ENCODE data around the gene BCR.

BCR gene

DNA sequence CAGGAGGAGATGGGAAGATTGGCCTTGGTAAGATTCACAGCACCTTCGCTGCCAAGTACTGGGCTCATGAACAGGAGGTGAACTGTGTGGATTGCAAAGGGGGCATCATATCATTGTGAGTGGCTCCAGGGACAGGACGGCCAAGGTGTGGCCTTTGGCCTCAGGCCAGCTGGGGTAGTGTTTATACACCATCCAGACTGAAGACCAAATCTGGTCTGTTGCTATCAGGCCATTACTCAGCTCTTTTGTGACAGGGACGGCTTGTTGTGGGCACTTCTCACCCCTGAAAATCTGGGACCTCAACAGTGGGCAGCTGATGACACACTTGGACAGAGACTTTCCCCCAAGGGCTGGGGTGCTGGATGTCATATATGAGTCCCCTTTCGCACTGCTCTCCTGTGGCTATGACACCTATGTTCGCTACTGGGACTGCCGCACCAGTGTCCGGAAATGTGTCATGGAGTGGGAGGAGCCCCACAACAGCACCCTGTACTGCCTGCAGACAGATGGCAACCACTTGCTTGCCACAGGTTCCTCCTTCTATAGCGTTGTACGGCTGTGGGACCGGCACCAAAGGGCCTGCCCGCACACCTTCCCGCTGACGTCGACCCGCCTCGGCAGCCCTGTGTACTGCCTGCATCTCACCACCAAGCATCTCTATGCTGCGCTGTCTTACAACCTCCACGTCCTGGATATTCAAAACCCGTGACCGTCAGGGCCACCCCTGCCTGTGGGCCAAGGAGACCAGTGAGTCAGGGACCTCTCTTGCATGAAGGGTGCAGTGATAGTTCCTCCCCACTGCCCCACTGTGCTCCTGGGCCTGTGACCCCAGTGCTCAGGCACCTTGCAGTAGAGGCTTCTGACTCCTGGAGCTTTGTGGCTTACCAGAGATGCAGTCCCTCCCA lies 83.6 kb downstream of the BCR start:
- no peak for DNase-seq

- DNase-seq = no peak
Measured at GRCh38 chr22:23264610-23265367, 84.5 kb downstream of the BCR start.

DNA sequence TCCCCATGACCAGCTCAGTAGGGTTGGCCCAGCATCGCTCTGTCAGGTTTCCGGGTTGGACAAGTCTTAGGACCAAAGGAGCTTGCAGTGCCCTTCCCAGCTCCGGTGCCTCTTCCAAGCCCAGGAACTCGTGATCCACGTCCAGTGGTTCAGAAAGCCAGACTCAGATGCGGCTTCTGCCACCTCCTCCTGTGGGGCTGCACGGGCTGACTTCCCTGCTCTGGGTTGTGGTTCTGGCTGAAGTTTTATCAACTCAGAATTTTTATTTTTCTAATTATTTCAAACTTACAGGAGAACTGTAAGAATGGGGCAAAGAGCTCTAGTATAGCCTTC lies 85.0 kb downstream of the BCR start:
- DNase-seq = no peak

- no peak for DNase-seq
Measured at GRCh38 chr22:23266780-23267179, 86.5 kb downstream of the BCR start.

- DNase-seq = no peak
Measured at GRCh38 chr22:23267226-23268043, 87.1 kb downstream of the BCR start.

DNA sequence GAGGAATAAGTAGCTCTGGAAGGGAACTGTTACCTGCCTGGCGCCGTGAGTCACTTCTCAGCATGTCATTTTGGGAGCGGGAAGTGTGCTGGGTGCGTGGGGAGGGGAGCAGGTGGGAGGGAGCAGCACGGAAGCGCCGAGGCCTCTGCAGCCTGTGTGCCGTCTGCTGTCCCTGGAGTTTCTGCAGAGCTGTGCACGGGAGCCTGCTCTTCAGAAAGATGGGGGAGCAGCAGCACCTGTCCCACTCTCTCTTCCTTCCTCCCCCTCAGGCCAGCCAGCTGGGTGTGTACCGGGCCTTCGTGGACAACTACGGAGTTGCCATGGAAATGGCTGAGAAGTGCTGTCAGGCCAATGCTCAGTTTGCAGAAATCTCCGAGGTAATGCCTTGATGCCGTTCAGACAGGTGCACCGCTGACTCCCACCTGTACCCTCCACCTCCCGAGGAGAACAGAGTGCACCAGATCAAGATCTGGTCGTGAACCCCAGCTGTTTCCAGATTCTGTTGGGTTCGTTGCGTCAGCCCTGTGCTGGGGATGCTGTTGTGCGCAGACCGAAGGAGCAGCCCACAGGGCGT lies 87.9 kb downstream of the BCR start:
- no peak for DNase-seq

GRCh38 chr22:23268877-23269276 lies 88.6 kb downstream of the BCR start:
- no peak for DNase-seq

- DNase-seq = no peak
Measured at GRCh38 chr22:23269441-23270211, 89.3 kb downstream of the BCR start.

DNA sequence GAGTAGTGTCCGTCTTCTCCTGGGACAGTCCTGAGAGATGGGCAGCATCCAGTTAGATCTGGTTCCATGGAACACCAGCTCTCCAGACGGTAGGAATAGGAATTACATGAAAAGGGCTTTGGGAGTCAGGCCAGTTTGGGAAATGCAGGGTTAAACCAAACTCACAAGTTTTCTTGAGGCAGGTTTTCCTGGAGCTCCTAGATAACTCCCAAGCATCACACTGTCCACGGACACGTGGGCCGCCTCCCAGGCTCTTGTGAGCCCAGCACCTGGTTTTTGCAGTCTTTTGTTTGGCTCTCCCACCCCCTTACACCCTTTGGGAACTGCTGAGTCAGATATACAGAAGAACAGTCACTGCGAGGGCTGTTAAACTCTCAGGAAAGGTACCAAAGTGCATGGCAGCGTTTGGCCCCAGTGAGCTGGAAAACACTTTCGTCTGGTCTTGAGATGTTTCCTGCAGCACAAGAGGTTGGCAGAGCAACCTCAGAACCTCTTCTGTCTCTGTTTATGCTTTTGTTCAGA lies 90.0 kb downstream of the BCR start:
- DNase-seq = no peak

DNA sequence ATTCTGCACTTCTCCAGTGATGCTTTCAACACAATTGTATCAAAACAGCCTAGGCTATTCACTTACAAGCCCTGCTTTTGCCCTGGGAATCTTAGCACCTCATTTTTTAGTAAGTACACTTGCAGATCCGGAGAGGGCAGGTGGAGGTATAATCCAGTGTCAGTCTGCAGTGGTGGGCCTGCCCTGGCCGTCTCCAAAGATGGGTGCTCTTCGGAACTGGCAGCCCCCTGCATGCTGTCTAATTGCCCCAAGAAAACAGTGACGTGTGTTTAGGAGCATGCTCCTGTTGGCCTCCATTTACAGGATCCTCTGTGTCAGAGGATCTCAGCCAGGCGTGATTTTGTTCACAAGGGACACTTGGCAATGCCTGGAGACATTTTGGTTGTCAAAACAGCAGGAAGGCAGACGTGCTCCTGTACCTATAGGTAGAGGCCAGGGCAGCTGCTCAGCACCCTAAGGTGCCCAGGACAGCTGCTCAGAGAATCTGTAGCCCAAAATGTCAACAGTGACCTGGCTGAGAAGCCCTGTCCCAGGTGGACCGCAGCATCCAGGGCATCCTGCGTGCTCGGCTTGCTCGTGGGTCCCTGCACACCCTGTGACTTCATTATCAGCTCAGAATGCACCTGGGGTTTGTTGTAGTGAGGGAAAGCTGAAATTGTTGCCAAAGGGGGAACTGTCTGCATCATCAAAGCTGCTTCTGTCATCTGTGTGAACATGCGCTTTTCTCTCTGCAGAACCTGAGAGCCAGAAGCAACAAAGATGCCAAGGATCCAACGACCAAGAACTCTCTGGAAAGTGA lies 90.7 kb downstream of the BCR start:
- no peak for DNase-seq

DNA sequence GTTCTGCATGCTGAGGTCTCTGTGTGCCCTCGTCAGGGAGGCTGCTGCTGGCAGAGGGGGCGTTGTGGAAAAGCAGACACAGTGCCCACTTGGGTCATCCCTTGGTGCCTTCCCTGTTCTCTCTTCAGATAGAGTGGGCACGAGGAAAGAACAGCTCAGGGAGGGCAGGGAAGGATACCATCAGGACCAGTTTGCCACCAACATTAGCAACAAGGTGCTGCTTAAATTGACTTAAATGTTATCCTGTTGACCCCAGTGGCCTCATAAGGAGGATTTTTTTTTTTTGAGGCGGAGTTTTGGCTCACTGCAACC lies 91.2 kb downstream of the BCR start:
- DNase-seq = no peak

GRCh38 chr22:23272371-23272770 lies 92.1 kb downstream of the BCR start:
- no peak for DNase-seq

- no peak for DNase-seq
Measured at GRCh38 chr22:23272834-23273233, 92.5 kb downstream of the BCR start.

DNA sequence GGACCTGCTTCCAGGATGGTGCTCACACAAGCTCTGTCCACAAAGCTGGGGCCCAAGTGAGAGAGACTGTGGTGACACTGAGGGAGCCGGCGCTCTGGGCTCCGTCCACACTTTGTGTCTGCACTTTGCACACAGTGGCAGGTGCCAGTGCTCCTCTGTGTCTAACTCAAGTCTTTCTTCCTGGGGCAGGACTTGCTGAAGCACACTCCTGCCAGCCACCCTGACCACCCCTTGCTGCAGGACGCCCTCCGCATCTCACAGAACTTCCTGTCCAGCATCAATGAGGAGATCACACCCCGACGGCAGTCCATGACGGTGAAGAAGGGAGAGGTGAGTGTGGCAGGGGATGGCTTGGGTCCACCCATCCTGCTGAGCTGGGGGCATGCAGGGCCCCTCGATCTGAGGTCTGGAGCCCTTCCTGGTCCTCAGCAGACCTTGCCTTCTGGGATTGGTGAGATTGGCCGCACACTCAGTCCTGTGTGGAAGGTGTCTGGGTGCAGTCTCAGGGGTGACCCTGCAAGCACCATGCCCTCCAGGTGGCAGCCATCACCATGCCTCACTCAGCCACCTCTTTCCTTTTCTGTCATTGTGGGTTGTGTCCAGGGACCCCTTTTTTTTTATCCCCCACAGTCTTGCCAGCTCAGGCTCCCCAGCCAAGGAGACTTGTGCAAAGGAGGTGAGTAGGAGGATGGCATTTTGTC lies 93.3 kb downstream of the BCR start:
- no peak for DNase-seq

GRCh38 chr22:23274146-23274526 lies 93.8 kb downstream of the BCR start:
- no peak for DNase-seq

DNA sequence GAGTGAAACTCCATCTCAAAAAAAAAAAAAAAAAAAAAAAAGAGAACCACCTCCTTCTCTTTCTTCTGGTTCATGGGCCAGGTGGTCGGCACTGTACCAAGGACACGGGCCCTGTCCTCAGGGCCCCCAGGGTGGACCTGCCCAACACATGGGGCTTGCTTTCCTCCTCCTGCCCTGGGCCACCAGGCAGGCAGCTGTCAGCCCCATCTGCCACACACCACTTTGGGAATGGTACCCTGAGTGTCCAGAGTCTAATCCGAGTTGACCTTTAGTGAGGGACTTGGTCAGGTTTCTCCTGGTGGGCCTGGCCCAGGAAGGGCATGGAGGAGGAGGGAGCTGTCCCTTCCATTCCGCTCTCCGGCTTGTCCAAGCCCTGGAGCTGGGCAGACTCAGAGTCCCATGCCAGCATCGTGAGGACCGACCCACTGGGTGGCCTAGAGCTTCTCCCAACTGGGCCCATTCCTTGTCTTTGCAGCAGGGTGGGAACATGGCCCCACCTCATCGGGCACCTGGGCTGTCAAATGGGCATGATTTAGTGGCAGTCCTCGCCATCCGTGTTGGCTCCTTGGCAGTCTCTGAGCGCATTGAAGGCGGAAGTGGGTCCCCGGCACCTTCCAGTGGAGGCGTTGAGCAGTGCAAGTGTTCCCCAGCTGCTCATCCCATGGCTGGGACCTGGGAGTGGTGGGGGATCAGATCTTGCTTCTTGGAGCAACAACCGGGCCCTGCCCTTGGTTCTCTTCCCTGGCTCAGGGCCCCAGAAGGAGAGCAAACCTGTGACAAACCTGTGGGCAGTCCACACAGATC lies 94.8 kb downstream of the BCR start:
- DNase-seq = no peak

DNA sequence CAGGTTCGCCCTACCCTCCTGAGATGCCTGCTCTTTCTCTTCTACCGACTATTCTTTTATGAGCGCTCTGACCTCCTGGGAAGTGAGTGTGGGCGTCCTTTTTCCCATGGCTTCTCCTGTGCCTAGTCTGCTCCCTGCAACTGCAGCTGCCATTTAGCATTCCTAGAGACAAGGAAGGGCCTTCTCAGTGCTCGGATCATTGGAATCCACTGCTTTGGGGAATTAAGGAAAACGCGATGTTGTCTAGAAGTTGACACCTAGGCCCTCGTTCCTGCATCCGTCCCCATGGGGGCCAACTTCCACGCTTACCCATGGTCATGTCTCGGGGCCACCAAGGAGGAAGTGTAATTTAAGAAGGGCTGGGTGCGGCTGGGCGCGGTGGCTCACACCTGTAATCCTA lies 95.4 kb downstream of the BCR start:
- DNase-seq = no peak

DNA sequence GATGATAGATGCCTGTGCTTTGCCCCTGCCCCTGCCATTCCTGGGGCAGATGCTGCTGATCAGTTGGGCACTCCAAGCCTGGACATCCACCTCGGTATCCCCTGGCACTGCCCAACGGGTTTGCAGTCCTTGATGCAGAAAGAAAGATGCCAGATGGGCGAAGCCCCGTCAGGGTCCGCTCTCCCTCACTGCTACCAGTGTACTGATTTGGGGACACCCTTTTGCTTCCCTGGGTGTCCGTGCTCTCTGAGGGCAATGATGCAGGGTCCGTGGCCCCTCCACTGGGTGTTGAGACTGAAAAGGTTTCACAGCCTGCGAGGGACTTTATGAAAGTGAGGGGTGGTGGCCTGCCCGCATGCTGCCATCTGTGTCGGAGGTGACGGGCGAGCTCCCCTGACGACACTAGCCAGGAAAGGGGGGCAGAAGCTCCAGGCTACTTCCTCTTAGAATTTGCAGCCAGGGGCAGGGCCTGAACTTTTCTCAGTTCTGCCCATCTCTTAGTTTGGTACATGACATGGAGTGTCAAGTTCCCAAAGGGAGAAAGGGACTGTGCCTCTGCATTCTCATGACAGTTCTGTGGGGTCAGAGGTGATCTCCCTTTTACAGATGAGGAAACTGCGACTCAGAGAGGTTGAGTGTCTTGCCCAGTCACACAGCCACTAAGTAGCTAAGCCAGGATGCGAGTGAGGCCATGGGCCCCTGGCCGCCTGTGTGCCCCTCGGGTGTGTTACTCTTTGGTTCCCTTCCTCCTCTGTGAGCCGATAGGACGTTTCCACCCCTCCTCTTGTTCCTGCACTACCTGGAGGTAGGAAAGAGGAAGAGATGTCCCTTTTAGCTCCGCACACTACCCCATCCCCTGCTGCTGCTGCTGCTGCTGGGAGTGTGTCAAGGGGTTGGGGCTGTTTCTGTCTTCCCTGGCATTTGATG lies 96.6 kb downstream of the BCR start:
- DNase-seq = no peak
